Activated CD4-positive, alpha-beta T cell treated with anti-CD3 and anti-CD28 coated beads, Interleukin-2, Interleukin-6, amounts not matched to agents 100 ng/mL and 50 ng/mL, durations not matched to agents 16 hours and 8 hours (primary cell): ENCODE results near the gene BTG1.
"Not testable (repeated sequence)": the region's sequence is repeated elsewhere in the genome, so short reads cannot be mapped to it uniquely, and the experiment has no call there.

Experiments used
- DNase-seq: peaks from one replicate; pipeline ENCODE4 v3.0.0-alpha.2; 2020

The BTG1 gene

GRCh38 chr12:92094751-92095161, 50.9 kb downstream of the BTG1 start:
- no peak for DNase-seq

DNA sequence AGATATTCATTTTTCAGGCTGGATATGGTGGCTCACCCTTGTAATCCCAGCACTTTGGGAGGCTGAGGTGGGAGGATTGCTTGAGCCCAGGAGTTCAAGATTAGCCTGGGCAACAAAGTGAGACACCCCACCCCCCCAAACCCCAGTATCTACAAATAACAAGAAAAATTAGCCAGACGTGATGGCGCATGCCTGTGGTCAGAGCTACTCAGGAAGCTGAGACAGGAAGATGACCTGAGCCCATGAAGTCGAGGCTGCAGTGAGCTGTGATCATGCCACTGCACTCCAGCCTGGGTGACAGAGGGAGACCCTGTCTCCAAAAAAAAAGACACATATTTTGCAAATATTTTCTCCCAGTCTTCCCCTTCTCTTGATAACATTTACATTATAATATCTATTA, 51.3 kb downstream of the BTG1 start:
- DNase-seq: not testable (repeated sequence)
